ENCODE results near the gene RAB43. TPM values are rescaled to one million over a fixed set of nuclear protein-coding genes. Genes with fewer than 3 reads are reported as not detected.

Gene RAB43
- polyA plus RNA-seq, 1 donor from 2014 or later: 0.57 TPM

- Histone ChIP-seq H4K20me1 (ENCODE audit: insufficient read depth) (no peaks in the 10 kb centered on the region), H3K9me2 (ENCODE audit: insufficient read depth, low read length) (no peaks in the 10 kb centered on the region)
- TF ChIP-seq TAF1 (IDR thresholded peaks at IDR 0.05; ENCODE audit: low read depth): no peak
- TF ChIP-seq REST (IDR thresholded peaks at IDR 0.05; ENCODE audit: borderline replicate concordance): no peak
- TF ChIP-seq SMC3 (conservative IDR thresholded peaks at IDR 0.05; ENCODE audit: poor library complexity): no peak
- TF ChIP-seq MXI1 (conservative IDR thresholded peaks at IDR 0.05; ENCODE audit: poor library complexity, severe bottlenecking): no peak
- no peak for TF ChIP-seq RAD21 (conservative IDR thresholded peaks at IDR 0.05)
- no peak for TF ChIP-seq CTCF (IDR thresholded peaks at IDR 0.05; ENCODE audit: poor library complexity, severe bottlenecking)
- no peak for TF ChIP-seq POLR2AphosphoS5 (IDR thresholded peaks at IDR 0.05)
Observed at GRCh38 chr3:129103296-129103695, 18.3 kb downstream of the RAB43 start.

GRCh38 chr3:129101370-129102138 lies 20.1 kb downstream of the RAB43 start:
- no peaks in the 10 kb centered on the region for H3K36me3 ChIP-seq (ENCODE audit: insufficient read depth, low read length)
- TF ChIP-seq SMC3 (conservative IDR thresholded peaks at IDR 0.05; ENCODE audit: poor library complexity) (no peak), EP300 (conservative IDR thresholded peaks at IDR 0.05; ENCODE audit: poor library complexity, severe bottlenecking) (no peak), POLR2AphosphoS5 (IDR thresholded peaks at IDR 0.05) (no peak), RAD21 (conservative IDR thresholded peaks at IDR 0.05) (no peak), TAF1 (IDR thresholded peaks at IDR 0.05; ENCODE audit: low read depth) (no peak), MXI1 (conservative IDR thresholded peaks at IDR 0.05; ENCODE audit: poor library complexity, severe bottlenecking) (no peak)
- no peak overlapping the region for H2AFZ ChIP-seq (ENCODE audit: low read depth, low read length)
- no peaks in the 10 kb centered on the region for H3K9me2 ChIP-seq (ENCODE audit: insufficient read depth, low read length)
- H4K20me1 ChIP-seq (ENCODE audit: insufficient read depth): no peaks in the 10 kb centered on the region
- H3F3A ChIP-seq (ENCODE audit: insufficient read depth, low read length, poor library complexity, severe bottlenecking): no peaks in the 10 kb centered on the region
- H3K79me2 ChIP-seq (replicated peaks; ENCODE audit: insufficient read depth, low read length): no peaks in the 10 kb centered on the region
- no peak overlapping the region for H3K4me3 ChIP-seq (ENCODE audit: low read length)
- no peaks in the 10 kb centered on the region for H3K9me3 ChIP-seq (ENCODE audit: low read length)
- no peaks in the 10 kb centered on the region for H3K27me3 ChIP-seq (ENCODE audit: insufficient read depth, low read depth, low read length)
- no peak overlapping the region for H3K4me2 ChIP-seq (ENCODE audit: low read length)
- H3K27ac ChIP-seq (ENCODE audit: low read length): no peak overlapping the region
- no peak overlapping the region for H3K9ac ChIP-seq (ENCODE audit: low read length)

More at GRCh38 chr3:129103296-129103695, 18.3 kb downstream of the RAB43 start:
- Histone ChIP-seq H3K4me2 (ENCODE audit: low read length) (no peak overlapping the region), H2AFZ (ENCODE audit: low read depth, low read length) (no peak overlapping the region), H3K9ac (ENCODE audit: low read length) (no peak overlapping the region), H3K9me3 (ENCODE audit: low read length) (no peaks in the 10 kb centered on the region), H3K27me3 (ENCODE audit: insufficient read depth, low read depth, low read length) (no peaks in the 10 kb centered on the region), H3K4me3 (ENCODE audit: low read length) (no peak overlapping the region), H3F3A (ENCODE audit: insufficient read depth, low read length, poor library complexity, severe bottlenecking) (no peaks in the 10 kb centered on the region), H3K79me2 (replicated peaks; ENCODE audit: insufficient read depth, low read length) (no peaks in the 10 kb centered on the region), H3K27ac (ENCODE audit: low read length) (no peak overlapping the region), H3K36me3 (ENCODE audit: insufficient read depth, low read length) (no peaks in the 10 kb centered on the region)
